Endothelial cell of umbilical vein (primary cell): ENCODE measurements around the gene CLASRP. TPM values are rescaled to one million over a fixed set of nuclear protein-coding genes. Genes with fewer than 3 reads are reported as not detected.

Experiments used
- BruUV-seq: library from RNA; stranded (reverse); fragments of 400-500 nt; replicated peaks from 2 replicates; lab custom pipeline; 2021; lab: Mats Ljungman, UMichigan
- CTCF ChIA-PET: fragments of 300-600, 350-600 bp; sonication (Branson Sonifier 250); formaldehyde crosslinking; loops from one replicate; lab custom pipeline; 2021; ENCODE audit warnings: antibody characterized with exemption, inconsistent platforms; lab: Charles Lee
- POLR2A ChIA-PET: fragments of 300-600, 350-600 bp; sonication (Branson Sonifier 250); formaldehyde crosslinking; loops from one replicate; lab custom pipeline; 2021; ENCODE audit warnings: antibody characterized with exemption, inconsistent platforms; lab: Charles Lee
- DNase-seq: peaks from one replicate; pipeline ENCODE4 v3.0.0-alpha.2; 2011; ENCODE audit warnings: low read depth, low spot score
- FAIRE-seq: peaks from 2 replicates; lab custom pipeline; 2011; peaks lifted over from hg19 to GRCh38; lab: Jason Lieb, UNC
- H2AFZ ChIP-seq: 2 replicates; pipeline ENCODE4 v1.6.0; 2012; ENCODE audit warnings: low read depth, low read length, control low read depth, inconsistent platforms
- H3K27ac ChIP-seq: 2 replicates; pipeline ENCODE4 v1.5.1; 2011; ENCODE audit warnings: low read depth, mild to moderate bottlenecking, control low read depth, low read length, moderate library complexity; ENCODE audit not compliant: insufficient read depth
- H3K27me3 ChIP-seq, 2 experiments: 2 replicates each; pipeline versions ENCODE4 v1.6.0 to v1.6.1; 2011; ENCODE audit warnings: low read length in 2 of 2, mixed read lengths in 1 of 2; ENCODE audit not compliant: control insufficient read depth in 2 of 2, insufficient read depth in 2 of 2
- H3K36me3 ChIP-seq, 2 experiments: 2 replicates in 1 of 2; 3 replicates in 1 of 2; pipeline ENCODE4 v1.5.1; 2011; ENCODE audit warnings: low read length in 2 of 2, mild to moderate bottlenecking in 1 of 2, moderate library complexity in 1 of 2; ENCODE audit not compliant: control insufficient read depth in 2 of 2, insufficient read depth in 2 of 2; ENCODE audit errors: extremely low read depth in 1 of 2
- H3K4me1 ChIP-seq: 3 replicates; pipeline ENCODE4 v1.5.1; 2011; ENCODE audit warnings: mild to moderate bottlenecking, low read length; ENCODE audit not compliant: control insufficient read depth, insufficient read depth; ENCODE audit errors: extremely low read depth
- H3K4me2 ChIP-seq: 2 replicates; pipeline ENCODE4 v1.6.1; 2011; ENCODE audit warnings: low read length, control low read depth, mixed read lengths; ENCODE audit not compliant: insufficient read depth
- H3K4me3 ChIP-seq, 3 experiments: fragments of 200-600 bp in 1 of 3; sonication (generic), shearing (Covaris generic) in 1 of 3; replicated peaks in 1 of 3; 2 replicates each; pipeline ENCODE4 v1.5.1; 2011 to 2016; ENCODE audit warnings: control low read depth in 3 of 3, low read length in 3 of 3, mild to moderate bottlenecking in 2 of 3, inconsistent platforms in 1 of 3, low read depth in 1 of 3, moderate library complexity in 1 of 3; ENCODE audit not compliant: insufficient read depth in 1 of 3
- H3K79me2 ChIP-seq: 2 replicates; pipeline ENCODE4 v1.6.0; 2012; ENCODE audit warnings: low read length, inconsistent platforms; ENCODE audit not compliant: control insufficient read depth, insufficient read depth
- H3K9ac ChIP-seq: replicated peaks from 2 replicates; pipeline ENCODE3; 2011; ENCODE audit warnings: low read length, control low read depth; ENCODE audit not compliant: insufficient read depth; ENCODE audit errors: extremely low read depth
- H3K9me1 ChIP-seq: replicated peaks from 3 replicates; pipeline ENCODE4 v1.6.0; 2011; ENCODE audit warnings: mild to moderate bottlenecking, low read length; ENCODE audit not compliant: control insufficient read depth, insufficient read depth; ENCODE audit errors: extremely low read depth
- H3K9me3 ChIP-seq: replicated peaks from 2 replicates; pipeline ENCODE4 v1.5.1; 2012; ENCODE audit warnings: low read length, inconsistent platforms; ENCODE audit not compliant: control insufficient read depth, insufficient read depth
- H4K20me1 ChIP-seq: replicated peaks from 2 replicates; pipeline ENCODE3; 2011; ENCODE audit warnings: mild to moderate bottlenecking, low read length; ENCODE audit not compliant: control insufficient read depth, insufficient read depth; ENCODE audit errors: extremely low read depth
- EZH2 ChIP-seq: IDR thresholded peaks from 2 replicates; pipeline ENCODE4 v1.6.1; 2012; ENCODE audit warnings: borderline replicate concordance, low read depth, mild to moderate bottlenecking, moderate library complexity, low read length, inconsistent platforms; ENCODE audit not compliant: severe bottlenecking
- FOS ChIP-seq: IDR thresholded peaks from 2 replicates; pipeline ENCODE4 v1.6.1; 2011; ENCODE audit warnings: mild to moderate bottlenecking, low read length, moderate library complexity, borderline replicate concordance; ENCODE audit not compliant: insufficient read depth
- GATA2 ChIP-seq: IDR thresholded peaks from 2 replicates; pipeline ENCODE4 v1.7.0; 2011; ENCODE audit warnings: low read depth, mild to moderate bottlenecking, moderate library complexity, mixed read lengths, low read length; ENCODE audit not compliant: insufficient read length, insufficient read depth
- JUN ChIP-seq: IDR thresholded peaks from 2 replicates; pipeline ENCODE4 v1.6.1; 2011; ENCODE audit warnings: borderline replicate concordance, low read depth; ENCODE audit not compliant: insufficient read length, insufficient read depth
- MYC ChIP-seq: IDR thresholded peaks from one replicate; pipeline ENCODE4 v1.6.1; 2011; ENCODE audit warnings: mild to moderate bottlenecking, low read depth, low read length
- POLR2A ChIP-seq: IDR thresholded peaks from 2 replicates; pipeline ENCODE4 v1.6.1; 2012; ENCODE audit warnings: low read depth, mild to moderate bottlenecking, control low read depth, low read length
- POLR2AphosphoS5 ChIP-seq: IDR thresholded peaks from 2 replicates; pipeline ENCODE4 v1.6.1; 2012; ENCODE audit warnings: low read depth, mild to moderate bottlenecking, control low read depth, low read length, moderate library complexity; ENCODE audit not compliant: insufficient read depth
- dilution Hi-C: fragments of 300-500 bp; cut with MboI; formaldehyde crosslinking; loops from one replicate; pipeline ENCODE4 v1.15.0; 2019; ENCODE audit warnings: low sequenced_read_pairs; ENCODE audit not compliant: extremely low pct_ligation_motif_present
- intact Hi-C: fragments of 100-400 bp; cut with micrococcal nuclease; formaldehyde crosslinking; loops from one replicate; pipeline ENCODE4 v1.10.0; 2022
- polyA plus RNA-seq, 4 experiments: library from polyadenylated mRNA; depleted of rRNA in 3 of 4; stranded (reverse) in 3 of 4; unstranded in 1 of 4; fragments of >200 nt; gene quantifications; 2 replicates each; pipeline versions ENCODE4 v1.2.1 to v1.2.3, GENCODE V29; 2011 to 2012; ENCODE audit warnings: missing spikeins in 1 of 4
- small RNA-seq: library from RNA; depleted of rRNA; stranded (forward); fragments of <200 nt; gene quantifications from one replicate; pipeline ENCODE3, GENCODE V24; 2012; ENCODE audit warnings: low replicate concordance, low read depth; ENCODE audit not compliant: insufficient read depth, insufficient read length
- total RNA-seq: library from RNA; stranded (reverse); gene quantifications from 2 replicates; pipeline ENCODE4 v1.2.3, GENCODE V29; 2021
- TF ChIP-seq, protein P1 (sequence below), 2 donors: IDR thresholded peaks; 1 replicate in 1 of 2; 2 replicates in 1 of 2; pipeline ENCODE4 v1.5.1; 2011; ENCODE audit warnings: low read length in 2 of 2, mild to moderate bottlenecking in 2 of 2, moderate library complexity in 2 of 2, control low read depth in 1 of 2, inconsistent platforms in 1 of 2, low read depth in 1 of 2; ENCODE audit not compliant: insufficient read depth in 1 of 2; ENCODE audit errors: extremely low read depth in 1 of 2
- TF ChIP-seq, protein P2 (sequence below): IDR thresholded peaks from 2 replicates; pipeline ENCODE4 v1.6.1; 2011; ENCODE audit not compliant: insufficient read depth, insufficient read length

CLASRP gene
- total and polyA plus RNA-seq, 2 donors (not counting 3 experiments of a cell fraction or from before 2014, with no cell fraction given) = 40.7 to 70.7 TPM

DNA sequence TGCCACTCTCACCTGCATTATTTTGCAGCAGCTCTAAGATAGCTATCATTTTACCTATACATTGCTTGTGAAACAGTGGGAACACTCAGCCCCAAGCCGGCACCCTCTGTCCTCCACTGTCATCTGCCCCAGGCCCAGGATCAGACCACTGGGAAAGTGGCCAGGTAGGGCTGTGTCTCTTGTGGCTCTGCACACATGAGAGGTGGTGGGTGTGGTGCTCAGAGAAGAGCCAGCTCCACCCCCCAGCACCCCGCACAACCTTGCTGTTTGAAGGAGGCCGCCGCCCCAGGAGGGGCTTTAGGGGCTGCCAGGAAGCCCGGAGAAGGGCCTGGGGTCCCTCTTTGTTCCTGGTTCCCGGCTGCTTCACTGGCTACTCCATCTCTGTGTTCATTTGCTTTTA, 80.7 kb downstream of the CLASRP start:
- Histone ChIP-seq H3K27me3 (no peaks in the 10 kb centered on the region), H3K4me2 (no peak overlapping the region), H4K20me1 (no peaks in the 10 kb centered on the region), H3K9me3 (no peaks in the 10 kb centered on the region), H2AFZ (no peak overlapping the region), H3K4me3 (no peak overlapping the region), H3K36me3 (no peaks in the 10 kb centered on the region), H3K4me1 (no peaks in the 10 kb centered on the region), H3K9ac (no peak overlapping the region), H3K27ac (no peak overlapping the region), H3K9me1 (no peaks in the 10 kb centered on the region), H3K79me2 (peaks cover 32% of the 10 kb centered on the region)
- ChIA-PET POLR2A (no interaction called here), CTCF (interaction anchor here (1.6 kb wide), 1 partner anchor 11 kb away, joined by 6 read pairs; no protein-coding TSS in a partner anchor)
- FAIRE-seq (no peak), DNase-seq (no peak)
- dilution Hi-C loops = no loop called here
- no TSS peak for BruUV-seq
- no peak for TF ChIP-seq EZH2
- no peak for TF ChIP-seq JUN
- TF ChIP-seq, protein P1, sequence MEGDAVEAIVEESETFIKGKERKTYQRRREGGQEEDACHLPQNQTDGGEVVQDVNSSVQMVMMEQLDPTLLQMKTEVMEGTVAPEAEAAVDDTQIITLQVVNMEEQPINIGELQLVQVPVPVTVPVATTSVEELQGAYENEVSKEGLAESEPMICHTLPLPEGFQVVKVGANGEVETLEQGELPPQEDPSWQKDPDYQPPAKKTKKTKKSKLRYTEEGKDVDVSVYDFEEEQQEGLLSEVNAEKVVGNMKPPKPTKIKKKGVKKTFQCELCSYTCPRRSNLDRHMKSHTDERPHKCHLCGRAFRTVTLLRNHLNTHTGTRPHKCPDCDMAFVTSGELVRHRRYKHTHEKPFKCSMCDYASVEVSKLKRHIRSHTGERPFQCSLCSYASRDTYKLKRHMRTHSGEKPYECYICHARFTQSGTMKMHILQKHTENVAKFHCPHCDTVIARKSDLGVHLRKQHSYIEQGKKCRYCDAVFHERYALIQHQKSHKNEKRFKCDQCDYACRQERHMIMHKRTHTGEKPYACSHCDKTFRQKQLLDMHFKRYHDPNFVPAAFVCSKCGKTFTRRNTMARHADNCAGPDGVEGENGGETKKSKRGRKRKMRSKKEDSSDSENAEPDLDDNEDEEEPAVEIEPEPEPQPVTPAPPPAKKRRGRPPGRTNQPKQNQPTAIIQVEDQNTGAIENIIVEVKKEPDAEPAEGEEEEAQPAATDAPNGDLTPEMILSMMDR (IDR thresholded peaks at IDR 0.05; ENCODE audit: extremely low read depth in 1 of 2, insufficient read depth in 1 of 2, low read depth in 1 of 2, low read length in 2 of 2) = no peak
- no peak for TF ChIP-seq POLR2AphosphoS5
- no peak for TF ChIP-seq MYC
- TF ChIP-seq POLR2A = no peak
- TF ChIP-seq FOS = no peak
- no peak for TF ChIP-seq GATA2
- TF ChIP-seq, protein P2, sequence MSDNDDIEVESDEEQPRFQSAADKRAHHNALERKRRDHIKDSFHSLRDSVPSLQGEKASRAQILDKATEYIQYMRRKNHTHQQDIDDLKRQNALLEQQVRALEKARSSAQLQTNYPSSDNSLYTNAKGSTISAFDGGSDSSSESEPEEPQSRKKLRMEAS = no peak
- intact Hi-C loops = no loop called here

Small RNA genes within 50 kb of the gene (small RNA-seq; reads per million reads assigned to genes)
- gene RNU6-611P = not detected

Other genes with a start within 250 kb of the CLASRP start
- 28.5 and 29.0 TPM in 2 replicates for gene BCAM, start 229.9 kb upstream of the CLASRP start, total RNA-seq
- gene BCAM, start 229.9 kb upstream of the CLASRP start, polyA plus RNA-seq = 23.9 and 32.5 TPM in 2 replicates
- 205 and 211 TPM in 2 replicates for gene NECTIN2, start 192.7 kb upstream of the CLASRP start, total RNA-seq
- 238 and 262 TPM in 2 replicates for gene NECTIN2, start 192.7 kb upstream of the CLASRP start, polyA plus RNA-seq
- gene TOMM40, start 147.8 kb upstream of the CLASRP start, total RNA-seq = 90.7 and 101 TPM in 2 replicates
- 70.2 and 71.8 TPM in 2 replicates for gene TOMM40, start 147.8 kb upstream of the CLASRP start, polyA plus RNA-seq
- gene APOE, start 133.2 kb upstream of the CLASRP start, total RNA-seq = 1.5 and 3.3 TPM in 2 replicates
- 6.2 and 6.9 TPM in 2 replicates for gene APOE, start 133.2 kb upstream of the CLASRP start, polyA plus RNA-seq
- gene APOC1, start 124.4 kb upstream of the CLASRP start, total RNA-seq = 5.0 and 11.4 TPM in 2 replicates
- 15.0 and 18.5 TPM in 2 replicates for gene APOC1, start 124.4 kb upstream of the CLASRP start, polyA plus RNA-seq
- not detected in 2 replicates for gene APOC4, start 96.8 kb upstream of the CLASRP start, total RNA-seq
- not detected in 2 replicates for gene APOC4, start 96.8 kb upstream of the CLASRP start, polyA plus RNA-seq
- not detected in 2 replicates for gene APOC2, start 93.0 kb upstream of the CLASRP start, total RNA-seq
- gene APOC2, start 93.0 kb upstream of the CLASRP start, polyA plus RNA-seq = not detected in 2 replicates
- gene CLPTM1, start 83.7 kb upstream of the CLASRP start, total RNA-seq = 108 and 115 TPM in 2 replicates
- 176 and 200 TPM in 2 replicates for gene CLPTM1, start 83.7 kb upstream of the CLASRP start, polyA plus RNA-seq
- 10.5 and 13.2 TPM in 2 replicates for gene RELB, start 37.6 kb upstream of the CLASRP start, total RNA-seq
- 14.4 and 19.8 TPM in 2 replicates for gene RELB, start 37.6 kb upstream of the CLASRP start, polyA plus RNA-seq
- gene ZNF296, start 37.4 kb downstream of the CLASRP start, total RNA-seq = 1.8 and 2.1 TPM in 2 replicates
- 0.35 and 0.46 TPM in 2 replicates for gene ZNF296, start 37.4 kb downstream of the CLASRP start, polyA plus RNA-seq
- 30.3 and 34.2 TPM in 2 replicates for gene GEMIN7, start 40.2 kb downstream of the CLASRP start, total RNA-seq
- 53.7 and 55.6 TPM in 2 replicates for gene GEMIN7, start 40.2 kb downstream of the CLASRP start, polyA plus RNA-seq
- gene PPP1R37, start 54.1 kb downstream of the CLASRP start, total RNA-seq = 27.1 and 28.5 TPM in 2 replicates
- 16.2 and 18.6 TPM in 2 replicates for gene PPP1R37, start 54.1 kb downstream of the CLASRP start, polyA plus RNA-seq
- gene NKPD1, start 121.9 kb downstream of the CLASRP start, total RNA-seq = not detected in 2 replicates
- 0.04 and 0.05 TPM in 2 replicates for gene NKPD1, start 121.9 kb downstream of the CLASRP start, polyA plus RNA-seq
- gene TRAPPC6A, start 139.2 kb downstream of the CLASRP start, total RNA-seq = 12.6 and 18.1 TPM in 2 replicates
- gene TRAPPC6A, start 139.2 kb downstream of the CLASRP start, polyA plus RNA-seq = 45.4 and 46.6 TPM in 2 replicates
- gene BLOC1S3, start 139.7 kb downstream of the CLASRP start, total RNA-seq = 11.7 and 17.4 TPM in 2 replicates
- gene BLOC1S3, start 139.7 kb downstream of the CLASRP start, polyA plus RNA-seq = 13.6 and 13.8 TPM in 2 replicates
- 0.66 and 1.2 TPM in 2 replicates for gene EXOC3L2, start 206.4 kb downstream of the CLASRP start, total RNA-seq
- gene EXOC3L2, start 206.4 kb downstream of the CLASRP start, polyA plus RNA-seq = 1.7 and 1.8 TPM in 2 replicates
- 50.0 and 51.6 TPM in 2 replicates for gene MARK4, start 212.2 kb downstream of the CLASRP start, total RNA-seq
- gene MARK4, start 212.2 kb downstream of the CLASRP start, polyA plus RNA-seq = 13.9 and 14.4 TPM in 2 replicates